Prostate gland (tissue), 2 donors: ENCODE data around the gene SVIP. TPM values are rescaled to one million over a fixed set of nuclear protein-coding genes. Genes with fewer than 3 reads are reported as not detected.

Source experiments
- DNase-seq: peaks from one replicate; pipeline ENCODE4 v3.0.0-alpha.2; 2019; ENCODE audit warnings: low spot score
- H3K27ac ChIP-seq, 2 donors: fragments of 200-600 bp; sonication (generic); 2 replicates each; pipeline ENCODE4 v1.5.1; 2017 to 2019
- H3K27me3 ChIP-seq: fragments of 200-600 bp; sonication (generic); replicated peaks from 2 replicates; pipeline ENCODE4 v1.5.1; 2019; ENCODE audit not compliant: insufficient read depth
- H3K36me3 ChIP-seq, 2 donors: fragments of 200-600 bp; sonication (generic); 1 replicate in 1 of 2; 2 replicates in 1 of 2; pipeline versions ENCODE4 v1.5.1 to v1.8.1; 2017 to 2019
- H3K4me1 ChIP-seq: fragments of 200-600 bp; sonication (generic); replicated peaks from 2 replicates; pipeline ENCODE4 v1.5.1; 2019
- H3K4me3 ChIP-seq, 2 donors: fragments of 200-600 bp; sonication (generic); 2 replicates each; pipeline ENCODE4 v1.5.1; 2017 to 2019
- H3K9me3 ChIP-seq: fragments of 200-600 bp; sonication (generic); 2 replicates; pipeline ENCODE4 v1.5.1; 2017
- CTCF ChIP-seq, 4 experiments: fragments of 200-600 bp in 2 of 4; fragments of 450-650 bp in 2 of 4; sonication (generic) in 2 of 4; IDR thresholded peaks; 1 replicate in 3 of 4; 2 replicates in 1 of 4; pipeline ENCODE4 v1.5.1; 2016 to 2019; ENCODE audit warnings: antibody characterized with exemption in 4 of 4, mild to moderate bottlenecking in 2 of 4, moderate library complexity in 2 of 4
- POLR2A ChIP-seq: fragments of 450-650 bp; IDR thresholded peaks from one replicate; pipeline ENCODE4 v1.6.1; 2016; ENCODE audit warnings: antibody characterized with exemption, mild to moderate bottlenecking
- POLR2AphosphoS5 ChIP-seq: sonication (generic); formaldehyde crosslinking; IDR thresholded peaks from one replicate; pipeline ENCODE4 v1.6.1; 2017; ENCODE audit warnings: antibody characterized with exemption
- WGBS: methylation state at CpG from one replicate; pipeline ENCODE4 v1.1.5; 2018; 5-methylcytosine and 5-hydroxymethylcytosine counted together
- intact Hi-C: fragments of 100-400 bp; cut with DNase I; formaldehyde crosslinking; loops from one replicate; pipeline ENCODE4 v1.14.2; 2022
- total RNA-seq, 2 donors: library from RNA; depleted of rRNA; stranded (reverse); fragments of >200 nt; gene quantifications; one replicate each; pipeline ENCODE4 v1.1.0, GENCODE V29; 2016

SVIP gene
- total RNA-seq, 2 donors from 2014 or later, result 13.6 to 23.5 TPM

GRCh38 chr11:22797047-22797446, 32.6 kb downstream of the SVIP start:
- Histone ChIP-seq H3K4me3 (no peak overlapping the region), H3K9me3 (no peaks in the 10 kb centered on the region), H3K36me3 (no peaks in the 10 kb centered on the region), H3K27ac (no peak overlapping the region), H3K27me3 (no peaks in the 10 kb centered on the region), H3K4me1 (no peaks in the 10 kb centered on the region)
- intact Hi-C loops, result no loop called here
- no peak for DNase-seq
- TF ChIP-seq CTCF (IDR thresholded peaks at IDR 0.05) (no peak), POLR2A (no peak), POLR2AphosphoS5 (no peak)
- WGBS, result 93% methylated on average over 3 of the region's 3 CpGs

GRCh38 chr11:22795914-22796313, 33.7 kb downstream of the SVIP start:
- no peak overlapping the region for H3K27ac ChIP-seq
- H3K4me1 ChIP-seq, result no peaks in the 10 kb centered on the region
- H3K36me3 ChIP-seq, result no peaks in the 10 kb centered on the region
- intact Hi-C loops, result no loop called here
- WGBS, result 56% methylated on average over 1 of the region's 1 CpG
- H3K27me3 ChIP-seq, result no peaks in the 10 kb centered on the region
- TF ChIP-seq POLR2A, result no peak
- TF ChIP-seq CTCF (IDR thresholded peaks at IDR 0.05), result no peak
- no peak for TF ChIP-seq POLR2AphosphoS5
- H3K9me3 ChIP-seq, result no peaks in the 10 kb centered on the region
- H3K4me3 ChIP-seq, result no peak overlapping the region
- DNase-seq, result no peak

- no peak for DNase-seq
- Histone ChIP-seq H3K27me3 (no peaks in the 10 kb centered on the region), H3K4me3 (no peak overlapping the region), H3K36me3 (no peaks in the 10 kb centered on the region), H3K27ac (no peak overlapping the region), H3K9me3 (no peaks in the 10 kb centered on the region), H3K4me1 (no peaks in the 10 kb centered on the region)
- WGBS, result 17% methylated on average over 3 of the region's 3 CpGs
- TF ChIP-seq CTCF (IDR thresholded peaks at IDR 0.05), result no peak
- TF ChIP-seq POLR2AphosphoS5, result no peak
- intact Hi-C loops, result no loop called here
Measured at GRCh38 chr11:22792497-22792896, 37.1 kb downstream of the SVIP start.

GRCh38 chr11:22787551-22788162, 41.9 kb downstream of the SVIP start:
- H3K27ac ChIP-seq, result no peak overlapping the region
- H3K9me3 ChIP-seq, result no peaks in the 10 kb centered on the region
- WGBS, result 24% methylated on average over 9 of the region's 9 CpGs
- H3K27me3 ChIP-seq, result no peaks in the 10 kb centered on the region
- intact Hi-C loops, result loop anchor here (2.0 to 10.0 kb wide), 2 partner anchors 243 to 453 kb away; no protein-coding TSS in a partner anchor
- TF ChIP-seq POLR2AphosphoS5 (no peak), CTCF (IDR thresholded peaks at IDR 0.05) (peak; percentile 8 to 65 (median 50))
- H3K36me3 ChIP-seq, result no peaks in the 10 kb centered on the region
- peak; percentile 6 for DNase-seq
- no peak overlapping the region for H3K4me3 ChIP-seq
- no peaks in the 10 kb centered on the region for H3K4me1 ChIP-seq

GRCh38 chr11:22787055-22787454, 42.5 kb downstream of the SVIP start:
- H3K36me3 ChIP-seq, result no peaks in the 10 kb centered on the region
- no peaks in the 10 kb centered on the region for H3K9me3 ChIP-seq
- DNase-seq, result no peak
- intact Hi-C loops, result loop anchor here (2.0 to 10.0 kb wide), 2 partner anchors 242 to 452 kb away; no protein-coding TSS in a partner anchor
- H3K27ac ChIP-seq, result no peak overlapping the region
- H3K4me1 ChIP-seq, result no peaks in the 10 kb centered on the region
- H3K27me3 ChIP-seq, result no peaks in the 10 kb centered on the region
- TF ChIP-seq CTCF (IDR thresholded peaks at IDR 0.05), result no peak
- no peak for TF ChIP-seq POLR2A
- no peak overlapping the region for H3K4me3 ChIP-seq
- WGBS, result 77% methylated on average over 2 of the region's 2 CpGs
